GM12873 (cell line): Measurements from ENCODE around the gene HOXD3.

Experiments
- CTCF ChIP-seq: IDR thresholded peaks from 2 replicates; pipeline ENCODE4 v1.5.1; 2012; ENCODE audit warnings: low read depth, mild to moderate bottlenecking, moderate library complexity, low read length, control low read depth; ENCODE audit not compliant: insufficient read depth; ENCODE audit errors: missing control alignments

The HOXD3 gene

GRCh38 chr2:176167398-176167797, 10.3 kb downstream of the HOXD3 start:
- no peak for TF ChIP-seq CTCF

- TF ChIP-seq CTCF = no peak
These were observed 12.1 kb downstream of the HOXD3 start for GRCh38 chr2:176169181-176169580.

DNA sequence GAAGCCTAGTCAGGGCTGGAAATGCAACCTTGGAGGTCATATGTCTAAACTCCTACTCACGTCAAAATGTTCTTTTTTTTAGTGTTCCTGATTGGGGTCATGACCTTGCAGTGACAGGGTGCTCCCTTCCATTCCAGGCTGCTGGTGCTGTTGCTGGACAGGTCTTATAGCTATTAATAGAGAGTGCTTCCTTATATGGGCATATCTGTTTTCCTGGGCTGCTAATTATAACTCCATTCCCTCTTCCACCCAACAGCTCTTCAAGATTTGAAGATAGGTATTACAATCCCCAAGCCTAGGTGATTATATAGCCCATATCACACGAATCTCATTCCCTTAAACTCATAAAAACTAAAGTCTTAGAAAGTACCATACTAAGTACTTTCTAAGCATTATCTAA, 12.6 kb downstream of the HOXD3 start:
- no peak for TF ChIP-seq CTCF

DNA sequence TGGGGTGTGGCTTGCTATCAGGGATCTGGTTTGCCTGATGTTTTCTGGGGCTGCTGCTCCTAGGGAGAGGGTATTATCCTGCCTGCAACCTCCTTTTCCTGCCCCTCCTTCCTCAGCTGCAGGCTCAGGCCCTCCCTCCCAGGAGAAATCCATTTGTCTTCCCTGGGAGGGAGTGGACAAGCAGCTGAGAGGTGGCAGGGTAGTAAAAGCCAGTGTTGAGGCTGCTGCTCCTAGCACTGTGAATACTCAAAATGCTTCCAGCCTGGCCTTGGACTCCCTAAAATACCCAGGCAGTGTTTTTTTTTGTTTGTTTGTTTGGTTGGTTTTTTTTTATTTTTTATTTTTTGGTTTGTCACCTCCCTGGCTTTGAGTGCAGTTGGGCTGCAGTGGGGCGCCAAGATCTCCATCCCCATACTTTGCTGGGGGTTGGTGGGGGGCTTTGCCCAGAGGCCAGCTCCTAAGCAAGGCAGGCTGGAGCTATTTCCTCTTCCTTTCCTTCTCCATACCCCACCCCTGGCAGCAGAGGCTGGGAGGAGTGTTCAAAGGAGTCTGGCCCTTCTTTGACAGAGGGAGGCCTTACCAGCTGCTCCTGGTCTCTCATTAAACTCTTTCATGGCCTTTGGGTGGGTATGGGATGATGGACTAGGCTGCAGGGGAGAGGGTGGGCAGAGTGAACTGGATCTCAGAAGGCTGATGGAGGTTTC, 13.6 kb downstream of the HOXD3 start:
- no peak for TF ChIP-seq CTCF

DNA sequence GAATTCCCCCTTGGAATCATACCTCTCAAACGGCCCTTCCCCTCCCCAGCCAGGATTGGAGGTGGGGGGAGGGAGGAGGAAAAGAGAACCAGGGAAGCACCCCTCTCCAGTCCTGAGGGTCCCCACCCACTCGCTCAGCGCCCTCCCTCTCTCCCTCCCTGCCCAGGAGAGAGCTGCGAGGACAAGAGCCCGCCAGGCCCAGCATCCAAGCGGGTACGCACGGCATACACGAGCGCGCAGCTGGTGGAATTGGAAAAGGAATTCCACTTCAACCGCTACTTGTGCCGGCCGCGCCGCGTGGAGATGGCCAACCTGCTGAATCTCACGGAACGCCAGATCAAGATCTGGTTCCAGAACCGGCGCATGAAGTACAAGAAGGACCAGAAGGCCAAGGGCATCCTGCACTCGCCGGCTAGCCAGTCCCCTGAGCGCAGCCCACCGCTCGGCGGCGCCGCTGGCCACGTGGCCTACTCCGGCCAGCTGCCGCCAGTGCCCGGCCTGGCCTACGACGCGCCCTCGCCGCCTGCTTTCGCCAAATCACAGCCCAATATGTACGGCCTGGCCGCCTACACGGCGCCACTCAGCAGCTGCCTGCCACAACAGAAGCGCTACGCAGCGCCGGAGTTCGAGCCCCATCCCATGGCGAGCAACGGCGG, 14.4 kb downstream of the HOXD3 start:
- TF ChIP-seq CTCF = no peak

- no peak for TF ChIP-seq CTCF
These were observed 15.1 kb downstream of the HOXD3 start for GRCh38 chr2:176172007-176172894.

GRCh38 chr2:176172895-176173566, 15.9 kb downstream of the HOXD3 start:
- TF ChIP-seq CTCF = no peak
